HEK293 (cell line): ENCODE measurements around the gene FOXF2.

Experiments
- CTCF ChIA-PET: fragments of 350-600 bp; formaldehyde crosslinking; extraction: SDS; loops from one replicate; lab custom pipeline; 2021; ENCODE audit warnings: antibody characterized with exemption; lab: Yijun Ruan, JAX
- POLR2A ChIA-PET: fragments of 300-600 bp; formaldehyde crosslinking; extraction: SDS; loops from one replicate; lab custom pipeline; 2020; ENCODE audit warnings: antibody characterized with exemption, inconsistent platforms; lab: Yijun Ruan, JAX
- H3K27ac ChIP-seq: fragments of 200-500 bp; sonication (Bioruptor generic); 2 replicates; pipeline ENCODE4 v1.5.1; 2014; ENCODE audit warnings: low read depth, low read length, control low read depth, inconsistent platforms; ENCODE audit errors: extremely low read depth
- H3K36me3 ChIP-seq, 2 experiments: fragments of 200-500 bp in 1 of 2; sonication (Bioruptor generic) in 1 of 2; 1 replicate in 1 of 2; 2 replicates in 1 of 2; pipeline ENCODE4 v1.5.1; 2014 to 2017; ENCODE audit warnings: inconsistent platforms in 2 of 2, low read length in 2 of 2; ENCODE audit not compliant: control insufficient read depth in 2 of 2, insufficient read depth in 1 of 2
- H3K4me1 ChIP-seq: fragments of 200-500 bp; sonication (Bioruptor generic); 2 replicates; pipeline ENCODE4 v1.5.1; 2014; ENCODE audit warnings: mild to moderate bottlenecking, low read length, inconsistent platforms; ENCODE audit not compliant: control insufficient read depth, insufficient read depth
- H3K4me3 ChIP-seq: 2 replicates; pipeline ENCODE4 v1.5.1; 2011; ENCODE audit warnings: low read depth, mild to moderate bottlenecking, control low read depth, low read length, moderate library complexity
- H3K9me3 ChIP-seq: fragments of 200-500 bp; sonication (Bioruptor generic); 2 replicates; pipeline ENCODE4 v1.5.1; 2014; ENCODE audit warnings: low read depth, low read length, inconsistent platforms; ENCODE audit not compliant: control insufficient read depth, insufficient read depth
- EGR2 ChIP-seq: fragments of 450-650 bp; formaldehyde crosslinking; IDR thresholded peaks from 2 replicates; pipeline ENCODE4 v1.5.1; 2016; ENCODE audit warnings: low read depth, missing biosample characterization, missing genetic modification characterization
- GLIS1 ChIP-seq: fragments of 450-650 bp; formaldehyde crosslinking; IDR thresholded peaks from 2 replicates; pipeline ENCODE4 v1.5.1; 2016; ENCODE audit warnings: missing biosample characterization, missing genetic modification characterization
- INSM2 ChIP-seq: fragments of 450-650 bp; formaldehyde crosslinking; IDR thresholded peaks from 2 replicates; pipeline ENCODE4 v1.5.1; 2016; ENCODE audit warnings: missing biosample characterization, missing genetic modification characterization
- KLF10 ChIP-seq: fragments of 450-650 bp; IDR thresholded peaks from 2 replicates; pipeline ENCODE4 v1.5.1; 2018; ENCODE audit warnings: missing biosample characterization, mild to moderate bottlenecking, missing genetic modification characterization
- MYNN ChIP-seq: fragments of 450-650 bp; formaldehyde crosslinking; IDR thresholded peaks from 2 replicates; pipeline ENCODE4 v1.5.1; 2016; ENCODE audit warnings: missing biosample characterization, missing genetic modification characterization, borderline replicate concordance
- SALL2 ChIP-seq: fragments of 450-650 bp; formaldehyde crosslinking; IDR thresholded peaks from 2 replicates; pipeline ENCODE4 v1.5.0; 2017; ENCODE audit warnings: missing biosample characterization, mild to moderate bottlenecking, missing genetic modification characterization, borderline replicate concordance
- YY2 ChIP-seq: fragments of 450-650 bp; formaldehyde crosslinking; IDR thresholded peaks from 2 replicates; pipeline ENCODE4 v1.5.1; 2016; ENCODE audit warnings: missing biosample characterization, missing genetic modification characterization
- ZBTB11 ChIP-seq: fragments of 450-650 bp; formaldehyde crosslinking; conservative IDR thresholded peaks from 2 replicates; pipeline ENCODE4 v1.5.1; 2016; ENCODE audit warnings: low read depth, missing biosample characterization, missing genetic modification characterization
- ZBTB17 ChIP-seq: fragments of 450-650 bp; formaldehyde crosslinking; IDR thresholded peaks from 2 replicates; pipeline ENCODE4 v1.5.1; 2016; ENCODE audit warnings: missing biosample characterization, missing genetic modification characterization
- ZBTB20 ChIP-seq: fragments of 450-650 bp; formaldehyde crosslinking; IDR thresholded peaks from 2 replicates; pipeline ENCODE4 v1.5.1; 2016; ENCODE audit warnings: missing biosample characterization, missing genetic modification characterization
- ZBTB21 ChIP-seq: fragments of 450-650 bp; formaldehyde crosslinking; IDR thresholded peaks from 2 replicates; pipeline ENCODE4 v1.5.1; 2017; ENCODE audit warnings: missing biosample characterization, missing genetic modification characterization
- ZFHX2 ChIP-seq: fragments of 450-650 bp; formaldehyde crosslinking; conservative IDR thresholded peaks from 2 replicates; pipeline ENCODE4 v1.5.1; 2016; ENCODE audit warnings: missing biosample characterization, missing genetic modification characterization
- ZNF155 ChIP-seq: fragments of 450-650 bp; formaldehyde crosslinking; IDR thresholded peaks from 2 replicates; pipeline ENCODE4 v1.5.1; 2016; ENCODE audit warnings: missing biosample characterization, missing genetic modification characterization
- ZNF175 ChIP-seq: fragments of 450-650 bp; formaldehyde crosslinking; IDR thresholded peaks from 2 replicates; pipeline ENCODE4 v1.5.1; 2016; ENCODE audit warnings: missing biosample characterization, missing genetic modification characterization
- ZNF24 ChIP-seq: fragments of 450-650 bp; formaldehyde crosslinking; IDR thresholded peaks from 2 replicates; pipeline ENCODE4 v1.5.1; 2016; ENCODE audit warnings: missing biosample characterization, missing genetic modification characterization
- ZNF398 ChIP-seq: fragments of 450-650 bp; formaldehyde crosslinking; IDR thresholded peaks from 2 replicates; pipeline ENCODE4 v1.5.1; 2017; ENCODE audit warnings: missing biosample characterization, missing genetic modification characterization
- ZNF404 ChIP-seq: fragments of 450-650 bp; formaldehyde crosslinking; IDR thresholded peaks from 2 replicates; pipeline ENCODE4 v1.5.1; 2017; ENCODE audit warnings: missing biosample characterization, missing genetic modification characterization
- ZNF488 ChIP-seq: fragments of 450-650 bp; formaldehyde crosslinking; IDR thresholded peaks from 2 replicates; pipeline ENCODE4 v1.5.1; 2016; ENCODE audit warnings: missing biosample characterization, missing genetic modification characterization
- ZNF555 ChIP-seq: fragments of 450-650 bp; formaldehyde crosslinking; conservative IDR thresholded peaks from 2 replicates; pipeline ENCODE4 v1.5.1; 2017; ENCODE audit warnings: missing biosample characterization, mild to moderate bottlenecking, missing genetic modification characterization, inconsistent platforms
- ZNF580 ChIP-seq: fragments of 450-650 bp; formaldehyde crosslinking; IDR thresholded peaks from 2 replicates; pipeline ENCODE4 v1.5.1; 2016; ENCODE audit warnings: missing biosample characterization, missing genetic modification characterization
- ZNF596 ChIP-seq: fragments of 450-650 bp; IDR thresholded peaks from 2 replicates; pipeline ENCODE4 v1.5.0; 2018; ENCODE audit warnings: missing biosample characterization, mild to moderate bottlenecking, missing genetic modification characterization, moderate library complexity
- ZNF600 ChIP-seq: fragments of 450-650 bp; formaldehyde crosslinking; IDR thresholded peaks from 2 replicates; pipeline ENCODE4 v1.5.1; 2016; ENCODE audit warnings: missing biosample characterization, missing genetic modification characterization
- ZNF707 ChIP-seq: fragments of 450-650 bp; formaldehyde crosslinking; IDR thresholded peaks from 2 replicates; pipeline ENCODE4 v1.5.1; 2016; ENCODE audit warnings: missing biosample characterization, missing genetic modification characterization
- ZSCAN18 ChIP-seq: fragments of 450-650 bp; formaldehyde crosslinking; IDR thresholded peaks from 2 replicates; pipeline ENCODE4 v1.5.1; 2016; ENCODE audit warnings: missing biosample characterization, missing genetic modification characterization
- ZXDB ChIP-seq: fragments of 450-650 bp; formaldehyde crosslinking; IDR thresholded peaks from 2 replicates; pipeline ENCODE4 v1.5.1; 2016; ENCODE audit warnings: missing biosample characterization, missing genetic modification characterization

FOXF2 gene

GRCh38 chr6:1396952-1397868 lies 7.8 kb downstream of the FOXF2 start (continued):
- TF ChIP-seq INSM2 (tag by site-specific recombination) (peak; percentile 95), ZNF24 (tag by site-specific recombination) (0 out of 2 replicates have a peak, but pooled peaks have one; percentile 50)

- CTCF ChIA-PET: interaction anchor here (0.5 to 1.1 kb wide), 6 partner anchors 15 to 487 kb away, joined by 3 to 6 read pairs (median 4); no protein-coding TSS in a partner anchor
- H3K27ac ChIP-seq: no peak overlapping the region
- H3K4me1 ChIP-seq: peaks cover 12% of the 10 kb centered on the region
- POLR2A ChIA-PET: no interaction called here
- H3K9me3 ChIP-seq: no peaks in the 10 kb centered on the region
- H3K4me3 ChIP-seq: no peak overlapping the region
- peaks cover 15 to 22% of the 10 kb centered on the region in 2 experiments for H3K36me3 ChIP-seq
- TF ChIP-seq ZNF707 (tag by site-specific recombination) (no peak), ZNF600 (tag by site-specific recombination) (no peak), MYNN (tag by site-specific recombination) (no peak), ZNF398 (tag by site-specific recombination) (peak; percentile 74), KLF10 (no peak), ZBTB11 (tag by site-specific recombination) (no peak), EGR2 (peak; percentile 87), GLIS1 (tag by site-specific recombination) (no peak), ZXDB (tag by site-specific recombination) (no peak), ZSCAN18 (no peak), ZNF488 (tag by site-specific recombination) (0 out of 2 replicates have a peak, but pooled peaks have one; percentile 31), ZNF596 (tag by site-specific recombination) (peak; percentile 73; the same call in 1 of the 2 replicates), ZBTB20 (tag by site-specific recombination) (peak; percentile 85), ZNF580 (tag by site-specific recombination) (no peak), ZFHX2 (tag by site-specific recombination) (peak; percentile 51), ZNF155 (no peak), YY2 (tag by site-specific recombination) (no peak), ZNF404 (tag by site-specific recombination) (no peak), ZNF175 (tag by site-specific recombination) (no peak), ZNF555 (tag by site-specific recombination) (no peak), ZBTB17 (tag by site-specific recombination) (no peak), SALL2 (tag by site-specific recombination) (0 out of 2 replicates have a peak, but pooled peaks have one; percentile 22), ZBTB21 (tag by site-specific recombination) (no peak)
Observed at GRCh38 chr6:1399085-1399780, 9.9 kb downstream of the FOXF2 start.
